ENCODE data around the gene SEPSECS. TPM values are rescaled to one million over a fixed set of nuclear protein-coding genes. Genes with fewer than 3 reads are reported as not detected.

Gene SEPSECS
- 10 to 100 TPM; 12.8 to 13.3 TPM for total RNA-seq

DNA sequence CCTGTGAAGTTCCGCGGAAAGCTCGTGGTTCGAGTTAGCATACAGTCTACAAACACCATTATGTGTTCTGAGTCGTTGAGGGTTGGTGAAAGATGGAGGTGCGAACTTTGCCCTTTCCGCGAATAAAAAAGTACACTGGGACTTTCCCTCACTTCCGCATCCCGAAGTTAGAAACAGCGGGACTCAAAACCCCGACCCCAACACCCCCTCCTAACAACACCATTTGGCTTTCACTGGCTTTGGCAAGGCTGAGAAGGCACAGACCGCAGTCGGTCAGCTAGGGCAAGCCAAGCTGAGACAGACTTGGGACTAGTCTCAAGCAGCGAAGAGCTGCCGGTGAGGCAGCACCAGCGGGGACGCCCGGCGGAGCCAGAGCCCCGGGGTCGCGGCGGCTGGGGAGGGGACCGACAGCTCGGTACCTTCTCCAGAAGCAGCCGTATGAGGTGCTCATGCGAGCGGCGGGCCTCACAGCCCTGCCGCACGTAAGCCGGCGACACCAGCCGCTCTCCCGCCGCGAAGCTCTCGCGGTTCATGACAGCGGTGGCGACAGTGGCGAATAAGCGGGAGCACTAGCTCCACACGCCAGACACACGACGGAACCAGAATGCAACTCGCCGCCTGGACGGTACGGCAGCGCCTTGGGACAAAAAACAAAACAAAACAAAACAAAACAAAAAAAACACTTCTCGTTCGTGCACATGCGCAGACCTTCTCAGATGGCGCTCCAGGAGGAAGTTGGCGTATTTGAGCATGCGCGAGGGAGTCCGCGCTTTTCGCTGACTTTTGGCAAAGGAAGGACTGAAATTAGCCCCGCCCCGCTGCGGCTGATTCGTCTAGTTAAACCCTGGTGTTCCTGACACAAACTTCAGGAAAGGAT lies at the start of gene SEPSECS:
TSS of gene SEPSECS (minus strand) at position 613 of the 877 bp plus-strand sequence. CDS start at position 533, 80 bp downstream.
- no peaks in the 10 kb centered on the region for H3K9me3 Mint-ChIP-seq
- peaks cover 1% of the 10 kb centered on the region for H3K27me3 Mint-ChIP-seq
- peaks cover 39% of the 10 kb centered on the region for H3K4me1 Mint-ChIP-seq (ENCODE audit: low read depth)
- intact Hi-C loops (cut with micrococcal nuclease), result loop anchor here (1.0 to 2.0 kb wide), 7 partner anchors 19 to 576 kb away; partner anchors contain the start of genes ANAPC4, DHX15, PI4K2B and ZCCHC4
- peaks cover 14% of the 10 kb centered on the region for H3K36me3 Mint-ChIP-seq
- ChIA-PET POLR2A (interaction anchor here (0.9 to 4.8 kb wide), 5 partner anchors 74 to 576 kb away, joined by 3 to 56 read pairs (median 8); partner anchors contain the start of genes ANAPC4, DHX15, PI4K2B and ZCCHC4), CTCF (interaction anchor here (0.6 to 4.9 kb wide), 7 partner anchors 15 to 208 kb away, joined by 3 to 49 read pairs (median 13); partner anchors contain the start of genes PI4K2B and ZCCHC4)
- DNase-seq, result peak; percentile 96
- H3K27ac Mint-ChIP-seq, result peak within 1 kb of the TSS; percentile 99
- H3K4me3 Mint-ChIP-seq, result peak within 1 kb of the TSS; percentile 90

DNA sequence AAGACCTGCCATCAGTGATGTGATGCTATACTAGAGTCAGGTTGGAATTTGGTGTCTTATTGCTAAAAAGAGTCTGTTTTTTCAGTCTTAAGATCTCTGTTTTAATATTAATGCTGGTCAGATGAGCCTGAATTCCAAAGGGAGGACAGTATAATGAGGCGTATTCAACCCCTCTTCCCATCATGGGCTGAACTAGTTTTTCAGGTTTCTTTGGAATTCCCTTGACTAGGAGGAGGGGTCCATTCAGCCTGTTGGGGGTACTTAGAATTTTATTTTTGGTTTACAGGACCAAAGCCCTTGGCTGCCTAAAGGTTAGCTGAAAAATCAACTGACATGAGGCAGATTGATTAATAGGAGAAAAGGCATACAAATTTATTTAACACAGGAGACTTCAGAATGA lies 49.5 kb upstream of the SEPSECS start:
- ChIA-PET CTCF (no interaction called here), POLR2A (no interaction called here)
- Mint-ChIP-seq H3K4me3 (no peak overlapping the region), H3K36me3 (no peaks in the 10 kb centered on the region), H3K9me3 (peaks cover 32% of the 10 kb centered on the region), H3K4me1 (ENCODE audit: low read depth) (no peaks in the 10 kb centered on the region), H3K27ac (no peak overlapping the region), H3K27me3 (no peaks in the 10 kb centered on the region)
- no peak for DNase-seq
- intact Hi-C loops (cut with micrococcal nuclease), result no loop called here

DNA sequence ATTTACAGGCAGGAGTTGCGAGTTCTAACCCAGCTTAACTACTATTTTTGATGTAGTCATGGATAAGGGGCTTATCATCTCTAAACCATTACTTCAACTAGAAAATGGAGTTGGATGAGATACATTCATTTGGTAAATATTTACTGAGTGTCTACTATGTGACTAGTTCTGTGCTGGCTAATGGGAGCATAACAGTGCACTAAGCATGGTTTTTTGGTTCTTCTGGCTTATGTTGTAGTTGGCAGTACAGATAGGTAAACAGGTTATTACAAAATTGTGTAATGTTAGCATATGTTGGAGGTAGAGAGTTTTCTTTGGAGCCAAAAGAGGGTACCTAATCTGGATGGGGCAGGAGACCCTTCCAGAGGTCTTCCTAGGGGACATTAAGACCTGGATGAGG lies 47.7 kb upstream of the SEPSECS start:
- intact Hi-C loops (cut with micrococcal nuclease), result no loop called here
- Mint-ChIP-seq H3K9me3 (peaks cover 33% of the 10 kb centered on the region), H3K36me3 (no peaks in the 10 kb centered on the region), H3K27ac (no peak overlapping the region), H3K4me3 (no peak overlapping the region), H3K4me1 (ENCODE audit: low read depth) (no peaks in the 10 kb centered on the region), H3K27me3 (no peaks in the 10 kb centered on the region)
- no peak for DNase-seq
- ChIA-PET CTCF (no interaction called here), POLR2A (no interaction called here)

DNA sequence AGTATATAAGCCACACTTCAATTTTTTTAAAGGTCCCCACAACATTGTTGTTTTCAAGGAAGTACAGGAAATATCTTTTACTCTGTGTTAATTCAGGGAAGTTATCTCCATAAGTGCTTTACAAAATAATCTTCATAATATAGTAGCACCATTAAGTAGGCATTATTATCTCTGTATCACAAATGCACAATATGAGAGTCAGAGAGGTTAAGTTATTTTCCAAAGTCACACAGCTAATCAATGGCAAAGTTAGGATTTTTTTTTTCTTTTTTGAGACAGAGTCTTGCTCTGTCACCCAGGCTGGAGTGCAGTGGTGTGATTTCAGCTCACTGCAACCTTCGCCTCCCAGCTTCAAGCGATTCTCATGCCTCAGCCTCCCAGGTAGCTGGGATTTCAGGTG lies 38.5 kb upstream of the SEPSECS start:
- no peak for DNase-seq
- CTCF ChIA-PET, result interaction anchor here (0.6 to 0.8 kb wide), 2 partner anchors 19 to 36 kb away, joined by 3 to 4 read pairs; no protein-coding TSS in a partner anchor
- intact Hi-C loops (cut with micrococcal nuclease), result no loop called here
- H3K9me3 Mint-ChIP-seq, result peaks cover 17% of the 10 kb centered on the region
- POLR2A ChIA-PET, result no interaction called here
- no peak overlapping the region for H3K27ac Mint-ChIP-seq
- no peak overlapping the region for H3K4me3 Mint-ChIP-seq
- no peaks in the 10 kb centered on the region for H3K4me1 Mint-ChIP-seq (ENCODE audit: low read depth)
- H3K36me3 Mint-ChIP-seq, result peaks cover 22% of the 10 kb centered on the region
- H3K27me3 Mint-ChIP-seq, result no peaks in the 10 kb centered on the region

DNA sequence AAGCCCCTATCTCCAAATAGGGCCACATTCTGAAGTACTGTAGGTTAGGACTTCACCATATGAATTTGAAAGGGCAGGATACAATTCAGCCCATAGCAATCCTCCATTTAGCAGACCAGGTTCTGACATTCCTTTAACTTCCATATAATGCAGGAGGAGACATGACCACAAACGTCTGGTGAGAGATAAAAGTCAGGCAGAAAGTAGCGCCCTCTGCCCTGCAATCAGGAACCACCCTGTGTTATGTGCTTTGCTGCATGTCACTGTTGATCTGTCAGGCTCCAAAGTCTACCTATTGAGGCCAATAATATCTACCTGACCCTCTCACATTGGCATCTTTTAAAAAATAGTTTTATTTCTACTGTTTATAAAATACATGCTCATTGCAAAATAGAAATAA lies 30.2 kb upstream of the SEPSECS start:
- intact Hi-C loops (cut with micrococcal nuclease), result no loop called here
- Mint-ChIP-seq H3K27ac (no peak overlapping the region), H3K9me3 (no peaks in the 10 kb centered on the region), H3K27me3 (no peaks in the 10 kb centered on the region), H3K4me1 (ENCODE audit: low read depth) (no peaks in the 10 kb centered on the region), H3K36me3 (no peaks in the 10 kb centered on the region), H3K4me3 (no peak overlapping the region)
- no peak for DNase-seq
- POLR2A ChIA-PET, result no interaction called here
- CTCF ChIA-PET, result no interaction called here

DNA sequence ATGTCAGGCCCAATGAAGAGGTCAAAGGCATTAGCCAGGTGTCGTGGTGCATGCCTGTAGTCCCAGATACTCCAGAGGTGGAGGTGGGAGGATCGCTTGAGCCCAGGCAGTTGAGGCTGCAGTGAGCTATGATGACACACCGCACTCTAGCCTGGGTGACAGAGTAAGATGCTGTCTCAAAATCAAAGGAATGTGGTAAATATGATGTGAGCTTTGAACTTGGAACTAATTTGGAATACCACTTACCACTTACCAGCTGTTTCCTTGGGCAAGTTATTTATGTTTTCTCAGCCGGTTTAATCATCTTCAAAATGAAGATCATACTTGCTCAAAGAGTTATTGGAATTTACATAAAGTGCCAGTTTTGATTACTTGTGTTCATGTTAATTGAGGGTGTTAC lies 23.8 kb upstream of the SEPSECS start:
- intact Hi-C loops (cut with micrococcal nuclease), result loop anchor here (5.0 kb wide), 1 partner anchor 128 kb away; the partner anchor contains the start of gene ZCCHC4
- DNase-seq, result no peak
- Mint-ChIP-seq H3K9me3 (no peaks in the 10 kb centered on the region), H3K4me3 (no peak overlapping the region), H3K27me3 (no peaks in the 10 kb centered on the region), H3K27ac (no peak overlapping the region), H3K36me3 (no peaks in the 10 kb centered on the region), H3K4me1 (ENCODE audit: low read depth) (peaks cover 15% of the 10 kb centered on the region)
- ChIA-PET CTCF (no interaction called here), POLR2A (no interaction called here)

DNA sequence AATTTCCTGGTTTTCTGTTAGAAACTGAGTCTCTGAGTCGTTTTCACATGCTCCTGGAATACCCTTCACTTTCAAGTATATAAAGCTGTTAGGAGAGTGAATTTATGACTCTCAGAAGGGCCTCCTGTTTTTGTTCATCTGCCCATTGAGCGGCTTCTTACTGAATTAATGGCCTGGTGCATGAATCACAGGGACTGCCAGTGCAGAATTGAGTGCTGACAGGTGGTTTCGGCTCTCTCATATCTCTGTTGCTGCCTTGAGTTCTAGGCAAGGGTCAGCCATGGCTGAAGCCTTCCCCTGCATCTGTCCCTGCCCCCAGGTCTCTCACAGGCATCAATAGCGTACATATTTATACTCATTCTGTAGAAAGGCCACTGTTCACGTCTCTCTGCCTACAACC lies 22.7 kb upstream of the SEPSECS start:
- Mint-ChIP-seq H3K4me3 (no peak overlapping the region), H3K27me3 (no peaks in the 10 kb centered on the region), H3K36me3 (no peaks in the 10 kb centered on the region), H3K9me3 (no peaks in the 10 kb centered on the region), H3K27ac (no peak overlapping the region), H3K4me1 (ENCODE audit: low read depth) (peaks cover 26% of the 10 kb centered on the region)
- intact Hi-C loops (cut with micrococcal nuclease), result loop anchor here (5.0 kb wide), 1 partner anchor 129 kb away; the partner anchor contains the start of gene ZCCHC4
- ChIA-PET CTCF (no interaction called here), POLR2A (no interaction called here)
- no peak for DNase-seq

DNA sequence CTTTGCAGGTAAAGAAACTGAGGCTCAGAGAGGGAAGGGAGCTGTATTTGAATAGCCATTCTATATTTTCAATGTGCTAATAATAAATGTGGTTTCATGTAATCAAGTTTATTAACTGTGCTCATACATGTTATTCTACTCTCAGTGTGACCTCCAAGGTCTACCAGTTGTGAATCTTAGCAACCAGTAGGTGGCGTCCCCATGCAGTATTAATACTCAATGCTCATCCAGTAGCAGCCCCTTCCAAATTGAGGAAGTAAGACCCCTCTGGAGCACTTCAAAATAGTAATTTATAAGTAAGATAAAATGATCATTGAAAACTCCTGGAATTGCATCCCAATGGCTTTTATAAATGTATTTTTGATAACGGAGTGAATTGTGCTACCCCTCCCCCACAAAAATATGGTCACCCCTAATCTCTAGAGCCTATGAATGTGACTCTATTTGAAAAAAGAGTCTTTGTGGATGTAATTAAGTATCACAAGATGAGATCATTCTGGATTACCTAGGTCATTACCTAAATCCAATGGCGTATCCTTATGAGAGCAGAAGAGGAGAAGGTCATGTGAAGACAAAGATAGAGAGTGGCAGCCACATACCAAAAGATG lies 20.4 kb upstream of the SEPSECS start:
- Mint-ChIP-seq H3K27ac (no peak overlapping the region), H3K27me3 (no peaks in the 10 kb centered on the region), H3K4me1 (ENCODE audit: low read depth) (peaks cover 26% of the 10 kb centered on the region), H3K4me3 (no peak overlapping the region), H3K9me3 (no peaks in the 10 kb centered on the region), H3K36me3 (no peaks in the 10 kb centered on the region)
- ChIA-PET CTCF (interaction anchor here (0.8 to 3.1 kb wide), 9 partner anchors 11 to 187 kb away, joined by 3 to 40 read pairs (median 6); partner anchors contain the start of genes PI4K2B, SEPSECS and ZCCHC4), POLR2A (no interaction called here)
- intact Hi-C loops (cut with micrococcal nuclease), result loop anchor here (1.0 to 5.0 kb wide), 2 partner anchors 132 to 187 kb away; partner anchors contain the start of gene ZCCHC4
- DNase-seq, result peak; percentile 43

DNA sequence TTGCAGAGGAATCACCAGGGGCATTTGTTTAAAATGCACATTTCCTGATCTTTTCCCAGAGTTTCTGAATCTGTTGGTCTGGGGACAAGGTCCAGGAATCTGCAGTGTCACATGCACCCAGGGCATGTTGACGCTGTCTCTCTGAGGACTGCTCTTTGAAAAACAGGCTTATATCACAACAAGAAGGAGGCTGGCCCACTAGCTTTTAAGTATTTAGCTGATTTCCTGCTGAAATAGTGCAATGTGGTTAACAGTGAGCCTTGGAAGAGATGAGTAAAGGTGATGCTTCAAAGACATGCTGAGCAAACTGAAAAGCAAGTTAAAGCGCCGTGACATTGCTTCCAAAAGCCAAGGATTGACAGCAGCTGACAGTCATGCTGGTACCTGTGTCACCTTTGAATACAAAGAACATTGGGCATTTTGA lies 18.6 kb upstream of the SEPSECS start:
- DNase-seq, result peak; percentile 40
- Mint-ChIP-seq H3K4me1 (ENCODE audit: low read depth) (peaks cover 27% of the 10 kb centered on the region), H3K27me3 (no peaks in the 10 kb centered on the region), H3K4me3 (no peak overlapping the region), H3K9me3 (no peaks in the 10 kb centered on the region), H3K27ac (no peak overlapping the region), H3K36me3 (no peaks in the 10 kb centered on the region)
- intact Hi-C loops (cut with micrococcal nuclease), result loop anchor here (1.0 kb wide), 2 partner anchors 19 to 54 kb away; partner anchors contain the start of gene SEPSECS
- CTCF ChIA-PET, result interaction anchor here (0.8 to 3.1 kb wide), 7 partner anchors 18 to 198 kb away, joined by 3 to 40 read pairs (median 9); partner anchors contain the start of genes PI4K2B, SEPSECS and ZCCHC4
- POLR2A ChIA-PET, result no interaction called here

DNA sequence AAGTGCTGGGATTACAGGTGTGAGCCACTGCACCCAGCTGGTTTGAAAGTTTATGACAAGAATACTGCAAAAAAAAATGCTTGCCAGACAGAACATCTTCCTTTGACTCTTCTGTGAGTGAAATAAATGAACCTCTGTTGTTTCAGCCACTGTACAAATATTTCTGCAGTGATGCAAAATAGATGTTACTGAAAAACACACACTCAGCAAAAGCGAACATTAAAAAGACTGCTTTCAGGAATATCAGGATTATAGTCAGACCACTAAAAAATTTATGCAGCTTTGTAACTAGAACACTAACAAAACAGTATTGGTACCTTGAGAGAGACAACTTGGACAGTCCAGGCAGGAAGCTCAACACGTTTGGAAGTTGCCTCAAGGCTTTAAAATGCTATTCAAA lies 16.9 kb upstream of the SEPSECS start:
- intact Hi-C loops (cut with micrococcal nuclease), result no loop called here
- ChIA-PET CTCF (no interaction called here), POLR2A (no interaction called here)
- no peak overlapping the region for H3K27ac Mint-ChIP-seq
- H3K36me3 Mint-ChIP-seq, result peaks cover 3% of the 10 kb centered on the region
- H3K27me3 Mint-ChIP-seq, result no peaks in the 10 kb centered on the region
- no peak for DNase-seq
- H3K4me1 Mint-ChIP-seq (ENCODE audit: low read depth), result peaks cover 28% of the 10 kb centered on the region
- no peak overlapping the region for H3K4me3 Mint-ChIP-seq
- no peaks in the 10 kb centered on the region for H3K9me3 Mint-ChIP-seq

DNA sequence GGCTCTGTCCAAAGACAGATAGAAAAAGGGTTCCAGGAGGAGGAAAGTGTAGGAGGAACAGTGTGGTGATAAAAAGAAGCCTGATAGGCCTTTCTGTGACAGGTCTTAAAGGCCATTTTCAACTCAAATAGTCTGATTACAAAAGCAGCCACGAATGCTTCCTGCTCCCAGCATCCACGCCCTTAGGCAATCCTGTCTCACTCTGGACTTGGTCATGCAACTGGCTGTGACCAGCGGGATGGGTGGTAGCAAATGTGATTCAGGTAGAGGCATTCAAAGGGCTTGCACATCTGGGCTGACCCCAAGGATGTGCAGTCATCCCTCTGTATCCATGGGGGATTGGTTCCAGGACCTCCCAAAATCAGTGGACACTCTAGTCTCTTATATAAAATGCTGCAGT lies 14.4 kb upstream of the SEPSECS start:
- intact Hi-C loops (cut with micrococcal nuclease), result no loop called here
- Mint-ChIP-seq H3K27me3 (no peaks in the 10 kb centered on the region), H3K4me1 (ENCODE audit: low read depth) (peaks cover 24% of the 10 kb centered on the region), H3K36me3 (peaks cover 10% of the 10 kb centered on the region), H3K9me3 (no peaks in the 10 kb centered on the region), H3K4me3 (no peak overlapping the region), H3K27ac (no peak overlapping the region)
- no peak for DNase-seq
- POLR2A ChIA-PET, result interaction anchor here (0.9 kb wide), 1 partner anchor 59 kb away, joined by 3 read pairs; the partner anchor contains the start of gene PI4K2B
- CTCF ChIA-PET, result no interaction called here
